IPS DF 6.9 (cell line): ENCODE results near the gene SLIT3.

Source experiments
- DNase-seq: peaks from one replicate; pipeline ENCODE4 v3.0.0-alpha.2; 2013; ENCODE audit warnings: low read depth, low spot score
- H3K27ac ChIP-seq: one replicate; pipeline ENCODE4 v1.5.1; 2013; ENCODE audit warnings: low read length, control low read depth
- H3K27me3 ChIP-seq: 2 replicates; pipeline ENCODE4 v1.6.1; 2013; ENCODE audit warnings: mild to moderate bottlenecking, low read length; ENCODE audit not compliant: control insufficient read depth, insufficient read depth
- H3K36me3 ChIP-seq: 2 replicates; pipeline ENCODE4 v1.6.1; 2013; ENCODE audit warnings: low read length; ENCODE audit not compliant: control insufficient read depth, insufficient read depth
- H3K4me1 ChIP-seq: 2 replicates; pipeline ENCODE4 v1.6.1; 2013; ENCODE audit warnings: low read length; ENCODE audit not compliant: control insufficient read depth, insufficient read depth
- H3K4me3 ChIP-seq: 2 replicates; pipeline ENCODE4 v1.5.1; 2013; ENCODE audit warnings: mild to moderate bottlenecking, low read length
- H3K9me3 ChIP-seq: 2 replicates; pipeline ENCODE4 v1.6.1; 2013; ENCODE audit warnings: low read length, inconsistent platforms; ENCODE audit not compliant: control insufficient read depth, insufficient read depth
- WGBS: extraction: QIAGEN DNeasy Blood & Tissue Kit; methylation state at CpG from one replicate; pipeline ENCODE4 v1.1.7; 2013; ENCODE audit warnings: mixed read lengths, missing lambda C conversion rate; ENCODE audit not compliant: insufficient read length, insufficient coverage; 5-methylcytosine and 5-hydroxymethylcytosine counted together

The SLIT3 gene

DNA sequence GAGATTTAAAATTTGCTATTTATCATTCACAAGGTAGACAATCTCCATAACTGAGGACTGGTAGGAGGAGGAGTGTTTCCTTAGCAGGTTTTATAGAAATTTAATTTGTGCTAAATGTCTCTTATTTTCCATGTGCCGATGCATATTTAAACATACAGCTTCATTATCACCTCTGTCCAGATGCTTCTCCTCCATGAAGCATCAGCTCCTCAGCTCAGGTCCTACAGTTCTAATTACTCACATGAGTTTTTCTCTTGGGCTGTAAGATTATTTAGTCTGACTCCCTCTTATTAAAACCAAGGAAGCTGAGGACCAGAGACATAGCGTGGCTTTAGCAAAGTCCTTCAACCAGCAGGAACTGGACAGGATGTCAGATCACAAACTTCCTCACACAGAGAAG lies 421.6 kb downstream of the SLIT3 start:
- WGBS: no CpG with 5 or more reads among the region's 2 CpGs
- DNase-seq: no peak
- Histone ChIP-seq H3K4me1 (no peaks in the 10 kb centered on the region; the same call in 1 of the 2 replicates), H3K27me3 (no peaks in the 10 kb centered on the region), H3K27ac (no peak overlapping the region), H3K9me3 (no peaks in the 10 kb centered on the region), H3K36me3 (no peaks in the 10 kb centered on the region), H3K4me3 (no peak overlapping the region)

GRCh38 chr5:168878135-168878745 lies 422.7 kb downstream of the SLIT3 start:
- Histone ChIP-seq H3K27ac (no peak overlapping the region), H3K4me1 (no peaks in the 10 kb centered on the region; the same call in 1 of the 2 replicates), H3K4me3 (no peak overlapping the region), H3K36me3 (no peaks in the 10 kb centered on the region), H3K27me3 (no peaks in the 10 kb centered on the region), H3K9me3 (no peaks in the 10 kb centered on the region)
- no CpG with 5 or more reads among the region's 10 CpGs for WGBS
- no peak for DNase-seq

- no CpG with 5 or more reads among the region's 11 CpGs for WGBS
- H3K4me3 ChIP-seq: no peak overlapping the region
- no peaks in the 10 kb centered on the region for H3K27me3 ChIP-seq
- H3K36me3 ChIP-seq: no peaks in the 10 kb centered on the region
- H3K4me1 ChIP-seq: no peaks in the 10 kb centered on the region; the same call in 1 of the 2 replicates
- no peak overlapping the region for H3K27ac ChIP-seq
- no peaks in the 10 kb centered on the region for H3K9me3 ChIP-seq
- no peak for DNase-seq
These were observed 423.6 kb downstream of the SLIT3 start for GRCh38 chr5:168877132-168877892.

DNA sequence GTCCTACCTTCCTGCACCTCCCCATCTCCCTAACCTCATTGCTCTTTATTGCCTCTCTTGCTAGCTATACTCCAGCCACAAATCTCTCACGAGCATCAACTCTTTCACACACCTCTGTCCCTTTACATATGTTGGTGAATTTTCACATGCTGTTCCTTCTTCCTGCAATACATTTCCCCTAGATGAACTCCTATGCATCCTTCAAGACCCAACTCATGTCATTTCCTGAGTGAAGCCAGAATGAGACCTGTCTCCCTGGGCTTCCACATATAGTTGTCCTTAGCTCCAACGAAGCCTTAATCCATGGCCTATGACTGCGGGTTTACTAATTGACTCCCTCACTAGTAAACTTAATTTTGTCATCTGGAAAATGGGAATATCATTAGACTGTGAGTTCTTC lies 424.5 kb downstream of the SLIT3 start:
- Histone ChIP-seq H3K27ac (no peak overlapping the region), H3K4me3 (no peak overlapping the region), H3K4me1 (no peaks in the 10 kb centered on the region; the same call in 1 of the 2 replicates), H3K9me3 (no peaks in the 10 kb centered on the region), H3K27me3 (no peaks in the 10 kb centered on the region), H3K36me3 (no peaks in the 10 kb centered on the region)
- no CpG with 5 or more reads among the region's 3 CpGs for WGBS
- DNase-seq: no peak

DNA sequence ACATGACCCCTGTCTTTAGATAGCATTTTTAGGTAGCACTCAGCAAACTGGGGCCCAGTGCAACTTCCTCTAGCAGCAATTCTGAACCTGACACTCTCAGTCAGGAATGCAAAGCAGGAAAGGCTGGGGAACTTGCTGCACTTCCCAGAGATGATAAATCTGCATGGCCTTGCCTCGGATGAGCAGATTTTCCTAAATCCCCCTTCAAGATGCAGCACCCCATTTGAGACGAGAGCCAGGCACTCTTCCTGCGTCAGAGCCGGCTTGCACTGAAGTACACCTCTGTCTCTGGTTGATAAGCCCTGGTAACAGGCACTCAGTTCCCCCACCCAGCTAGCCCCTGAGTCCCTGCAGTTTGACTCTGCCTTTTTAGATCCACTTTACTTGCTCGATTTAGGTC lies 425.1 kb downstream of the SLIT3 start:
- WGBS: no CpG with 5 or more reads among the region's 5 CpGs
- Histone ChIP-seq H3K27me3 (no peaks in the 10 kb centered on the region), H3K4me1 (no peaks in the 10 kb centered on the region; the same call in 1 of the 2 replicates), H3K4me3 (no peak overlapping the region), H3K9me3 (no peaks in the 10 kb centered on the region), H3K27ac (no peak overlapping the region), H3K36me3 (no peaks in the 10 kb centered on the region)
- no peak for DNase-seq

- no peaks in the 10 kb centered on the region for H3K27me3 ChIP-seq
- WGBS: 100% methylated on average over 1 of the region's 6 CpGs
- DNase-seq: peak; percentile 31
- no peak overlapping the region for H3K4me3 ChIP-seq
- H3K36me3 ChIP-seq: no peaks in the 10 kb centered on the region
- no peak overlapping the region for H3K27ac ChIP-seq
- H3K9me3 ChIP-seq: no peaks in the 10 kb centered on the region
- H3K4me1 ChIP-seq: no peaks in the 10 kb centered on the region; the same call in 1 of the 2 replicates
These were observed 426.1 kb downstream of the SLIT3 start for GRCh38 chr5:168874713-168875380.

GRCh38 chr5:168872246-168872645 lies 428.7 kb downstream of the SLIT3 start:
- H3K27me3 ChIP-seq: no peaks in the 10 kb centered on the region
- no CpG with 5 or more reads among the region's 3 CpGs for WGBS
- no peak for DNase-seq

DNA sequence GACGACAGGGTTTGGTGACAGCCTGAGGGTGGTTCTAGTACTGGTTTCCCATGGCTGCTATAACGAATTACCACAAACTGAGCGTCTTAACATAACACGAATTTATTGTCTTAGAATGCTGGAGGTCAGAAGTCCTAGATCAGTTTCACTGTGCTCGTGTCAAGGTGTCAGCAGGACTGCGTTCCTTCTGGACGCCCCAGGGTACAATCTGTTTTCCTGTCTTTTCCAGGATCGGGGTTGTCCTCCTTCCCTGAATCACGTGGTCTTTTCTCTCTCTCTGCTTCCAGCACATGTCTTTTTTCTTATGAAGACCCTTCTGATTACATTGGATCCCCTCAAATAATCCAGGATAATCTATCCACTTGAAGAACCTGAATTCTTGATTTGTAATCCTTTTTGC lies 430.0 kb downstream of the SLIT3 start:
- Histone ChIP-seq H3K36me3 (no peaks in the 10 kb centered on the region), H3K27me3 (no peaks in the 10 kb centered on the region), H3K27ac (no peak overlapping the region), H3K4me3 (no peak overlapping the region), H3K4me1 (no peaks in the 10 kb centered on the region; the same call in 1 of the 2 replicates), H3K9me3 (no peaks in the 10 kb centered on the region)
- DNase-seq: no peak
- WGBS: no CpG with 5 or more reads among the region's 9 CpGs

More at GRCh38 chr5:168872246-168872645, 428.7 kb downstream of the SLIT3 start:
- no peak overlapping the region for H3K27ac ChIP-seq
- H3K36me3 ChIP-seq: no peaks in the 10 kb centered on the region
- no peaks in the 10 kb centered on the region for H3K9me3 ChIP-seq
- H3K4me1 ChIP-seq: no peaks in the 10 kb centered on the region; the same call in 1 of the 2 replicates
- H3K4me3 ChIP-seq: no peak overlapping the region

DNA sequence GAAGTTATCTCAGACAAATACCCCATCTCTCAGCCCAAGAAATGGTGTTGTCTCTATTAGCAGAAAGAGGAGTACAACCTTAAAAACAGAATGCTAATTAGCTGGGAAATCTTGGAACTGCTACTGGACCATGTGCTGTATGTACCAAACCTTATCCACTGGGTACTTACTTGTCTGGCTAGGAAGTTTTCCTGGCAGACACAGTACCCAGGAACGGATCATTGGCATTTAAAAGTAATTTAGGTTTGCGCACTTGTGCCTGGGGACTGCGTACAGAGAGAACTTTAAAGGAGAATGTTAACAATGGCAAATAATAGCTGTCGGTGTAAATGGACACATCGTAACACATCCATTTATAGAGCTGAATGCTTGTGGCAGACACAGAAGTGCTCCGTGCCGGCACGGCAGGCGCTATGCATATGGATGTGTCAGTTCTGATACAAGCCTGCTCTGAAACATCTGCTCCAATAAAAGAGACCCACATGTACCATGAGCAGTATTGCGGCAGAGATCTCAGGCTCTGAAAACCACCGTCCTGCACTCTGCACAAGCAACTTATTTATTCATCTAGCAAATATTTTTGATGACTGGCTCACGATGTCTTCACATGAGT lies 431.2 kb downstream of the SLIT3 start:
- Histone ChIP-seq H3K36me3 (no peaks in the 10 kb centered on the region), H3K27ac (no peak overlapping the region), H3K4me1 (no peaks in the 10 kb centered on the region), H3K9me3 (no peaks in the 10 kb centered on the region), H3K27me3 (no peaks in the 10 kb centered on the region), H3K4me3 (no peak overlapping the region)
- no CpG with 5 or more reads among the region's 12 CpGs for WGBS
- no peak for DNase-seq

DNA sequence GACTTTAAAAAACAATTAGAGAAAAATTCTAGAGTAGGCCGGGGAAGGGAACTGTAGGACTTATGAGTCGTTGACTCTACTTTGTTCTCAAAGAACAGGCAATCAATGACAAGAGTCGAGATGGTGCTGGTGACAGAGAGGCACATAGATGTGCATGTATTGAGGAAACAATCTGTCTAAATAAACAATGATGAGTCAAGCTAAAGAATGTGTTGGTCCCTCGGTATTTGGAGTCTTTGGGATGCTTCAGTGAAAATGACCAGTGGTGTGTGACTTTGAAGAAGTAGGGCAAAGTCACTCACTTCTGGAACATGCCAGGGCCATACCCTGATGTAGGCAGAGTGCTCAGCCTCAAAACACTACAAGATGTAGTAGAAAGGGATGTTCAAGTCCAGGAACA lies 433.7 kb downstream of the SLIT3 start:
- no peak for DNase-seq
- no peaks in the 10 kb centered on the region for H3K27me3 ChIP-seq
- no CpG with 5 or more reads among the region's 4 CpGs for WGBS

More for the DNA sequence above, 433.7 kb downstream of the SLIT3 start:
- H3K27ac ChIP-seq: no peak overlapping the region
- H3K4me3 ChIP-seq: no peak overlapping the region
- H3K4me1 ChIP-seq: no peaks in the 10 kb centered on the region
- no peaks in the 10 kb centered on the region for H3K36me3 ChIP-seq
- no peaks in the 10 kb centered on the region for H3K9me3 ChIP-seq
